ENCODE results near the gene GAL.

GAL gene

DNA sequence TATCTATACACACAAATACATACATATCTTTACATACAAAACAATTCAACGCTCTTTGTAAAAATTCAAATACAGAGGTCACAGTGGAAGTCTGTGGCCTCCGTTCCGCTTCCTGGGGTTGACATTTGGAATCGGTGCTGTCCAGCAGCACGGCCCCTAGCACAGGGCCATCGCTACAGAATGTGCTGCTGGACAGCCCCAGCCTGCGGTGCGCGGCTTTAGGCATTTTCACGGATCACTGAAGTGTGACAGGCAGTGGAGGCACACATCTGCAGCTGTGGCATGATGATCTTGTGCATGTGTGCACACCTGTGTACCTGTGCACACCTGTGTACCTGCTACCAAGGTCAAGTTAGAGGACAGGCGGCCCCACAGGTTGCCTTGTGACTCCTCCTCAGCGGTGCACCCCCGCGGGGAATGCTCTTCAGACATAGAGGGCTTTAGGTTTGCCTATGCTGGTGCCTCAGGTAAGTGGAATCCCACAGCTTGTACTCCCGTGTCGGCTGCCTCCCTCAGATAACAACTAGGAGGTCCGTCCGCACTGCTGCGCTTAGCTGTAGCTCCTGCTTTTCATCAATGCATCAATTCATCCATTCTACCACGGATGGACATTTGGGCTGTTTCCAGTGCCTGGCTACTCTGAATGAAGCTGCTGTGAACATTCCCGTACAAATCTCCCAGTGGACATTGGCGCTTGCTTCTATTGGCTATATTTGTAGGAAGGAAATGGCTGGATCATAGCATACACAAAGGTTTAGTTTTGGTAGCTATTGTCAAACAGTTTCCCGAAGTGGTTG is 29.9 kb downstream of the GAL start:
- DNase-seq, result no peak

DNA sequence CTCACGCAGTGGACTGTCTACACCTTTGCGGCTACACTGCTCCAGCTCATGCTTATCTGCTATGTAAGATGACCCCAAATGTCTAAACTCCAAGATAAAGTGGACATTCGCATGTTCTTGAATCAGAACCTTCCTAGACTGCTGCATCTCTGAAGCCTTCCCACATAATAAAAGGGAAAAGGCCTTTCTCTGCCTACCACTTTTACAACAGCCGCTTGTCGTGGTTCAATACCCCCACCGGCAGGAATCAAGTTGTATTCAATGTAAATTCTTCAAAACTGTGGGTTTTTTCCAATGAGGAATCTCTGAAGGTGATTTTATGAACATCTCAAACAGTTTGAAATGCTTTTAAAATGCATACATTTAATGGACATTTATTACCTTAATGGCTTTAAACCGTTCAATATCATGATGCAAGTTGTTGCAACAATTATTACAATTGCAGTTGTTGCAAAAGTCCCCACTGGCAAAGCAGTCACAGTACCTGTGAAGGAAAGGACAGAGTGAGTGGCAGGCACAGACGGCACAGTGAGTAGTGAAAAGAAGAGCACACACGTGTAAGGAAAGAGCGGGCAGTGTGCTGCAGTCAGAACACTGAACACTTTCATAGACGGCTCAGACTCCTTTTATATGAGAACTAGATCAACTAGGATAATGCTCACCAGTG is 31.2 kb downstream of the GAL start:
- no peak for DNase-seq

DNA sequence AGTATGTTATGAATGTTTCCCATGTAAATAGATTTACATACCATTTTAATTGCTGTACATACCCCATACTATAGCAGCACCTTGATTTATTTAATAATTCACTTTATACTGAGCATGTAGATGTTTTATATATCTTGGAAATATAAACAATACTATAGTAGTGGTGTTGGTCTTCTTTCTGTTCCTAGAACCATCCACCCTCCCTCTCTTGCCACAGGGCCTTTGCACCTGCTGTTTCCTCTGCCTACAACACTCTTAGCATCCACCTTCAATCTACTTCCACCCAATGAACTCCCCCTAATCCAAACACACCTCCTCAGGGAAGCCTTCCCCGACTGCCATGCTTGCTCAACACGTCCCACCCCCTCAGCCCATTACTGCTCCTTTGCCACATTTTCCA is 36.7 kb downstream of the GAL start:
- no peak for DNase-seq

DNA sequence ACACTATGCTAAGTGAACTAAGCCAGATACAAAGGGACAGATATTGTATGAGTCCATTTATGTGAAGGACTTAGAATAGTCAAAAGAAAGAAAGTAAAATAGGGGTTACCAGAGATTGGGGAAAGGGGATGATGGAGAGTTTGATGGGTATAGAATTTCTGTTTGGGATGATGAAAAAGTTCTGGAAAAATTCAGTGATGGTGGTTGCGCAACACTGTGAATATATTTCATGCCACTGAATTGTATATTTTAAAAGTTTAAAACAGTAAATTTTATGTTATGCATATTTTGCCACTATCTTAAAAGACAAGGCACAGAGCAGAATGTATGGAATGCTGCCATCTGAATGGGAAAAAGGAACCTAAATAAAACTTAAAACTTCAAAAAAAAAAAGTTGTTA is 37.8 kb downstream of the GAL start:
- DNase-seq, result no peak

DNA sequence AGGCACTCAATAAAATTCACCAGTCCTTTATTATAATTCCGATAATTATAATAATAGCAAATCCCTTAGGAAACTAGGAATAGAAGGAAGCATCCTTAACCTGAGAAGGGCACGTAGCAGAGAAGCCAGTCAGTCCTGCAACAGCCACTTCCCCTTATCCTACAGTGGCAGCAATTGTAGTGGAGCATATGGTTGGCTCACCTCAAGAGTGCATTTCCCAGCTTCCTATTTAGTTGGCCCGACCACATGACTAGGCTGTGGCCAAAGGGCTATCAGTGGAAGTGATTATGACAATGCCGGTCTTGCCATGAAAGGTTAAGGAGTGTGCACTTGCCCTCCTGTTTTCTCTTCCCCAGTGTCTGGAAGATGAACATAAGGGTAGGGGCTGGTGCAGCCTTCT is 39.9 kb downstream of the GAL start:
- no peak for DNase-seq

DNA sequence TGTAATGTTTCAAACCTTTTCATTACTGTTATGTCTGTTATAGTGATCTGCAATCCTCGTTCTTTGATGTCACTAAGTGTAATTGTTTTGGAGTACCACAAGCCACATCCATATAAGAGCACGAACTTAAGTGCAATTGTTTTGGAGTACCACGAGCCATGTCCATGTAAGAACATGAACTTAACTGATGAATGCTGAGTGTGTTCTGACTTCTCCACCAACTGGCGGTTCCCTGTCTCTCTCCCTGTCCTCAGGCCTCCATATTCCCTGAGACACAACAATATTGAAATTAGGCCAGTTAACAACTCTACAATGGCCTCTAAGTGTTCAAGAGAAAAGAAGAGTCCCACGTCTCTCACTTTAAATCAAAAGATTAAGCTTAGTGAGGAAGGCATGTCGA is 43.4 kb downstream of the GAL start:
- DNase-seq, result no peak

DNA sequence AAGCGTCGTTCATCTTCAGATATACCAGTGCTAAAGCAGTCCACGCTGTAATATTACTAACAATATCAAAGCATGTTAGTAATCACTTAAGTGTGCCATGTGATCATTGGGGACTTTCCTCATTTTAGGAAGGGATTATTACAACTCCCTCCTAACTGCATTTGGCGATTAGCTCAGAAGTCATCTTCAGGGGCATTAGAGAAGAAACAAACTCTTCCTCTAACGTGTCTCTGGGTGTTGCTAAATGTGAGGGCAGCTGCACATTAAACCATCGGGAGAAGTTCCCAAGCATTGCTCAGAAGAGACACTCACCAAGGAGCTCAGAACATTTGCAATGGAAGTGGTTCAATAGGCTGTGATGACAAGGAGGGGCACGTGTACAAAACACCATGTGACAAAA is 49.8 kb downstream of the GAL start:
- DNase-seq, result no peak

DNA sequence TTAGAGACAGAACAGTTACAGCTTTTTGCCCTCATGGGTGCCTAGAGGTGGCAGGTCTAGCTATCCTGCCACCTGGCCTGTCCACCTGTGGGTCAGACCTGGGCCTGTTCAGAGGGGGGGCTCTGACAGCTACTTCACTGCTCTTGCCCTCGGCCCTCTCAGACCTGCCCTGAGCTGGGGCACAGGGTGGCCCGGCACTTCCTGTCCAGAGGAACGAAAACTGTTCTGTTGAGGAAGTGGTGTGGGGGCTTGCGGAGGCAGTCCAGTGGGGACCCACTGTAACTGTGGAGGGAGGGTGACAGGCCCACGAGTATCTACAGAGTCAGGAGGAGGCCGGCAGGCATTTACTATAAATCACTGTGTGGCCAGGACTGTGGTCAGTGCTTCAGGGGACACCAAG is 50.8 kb downstream of the GAL start:
- DNase-seq, result no peak

DNA sequence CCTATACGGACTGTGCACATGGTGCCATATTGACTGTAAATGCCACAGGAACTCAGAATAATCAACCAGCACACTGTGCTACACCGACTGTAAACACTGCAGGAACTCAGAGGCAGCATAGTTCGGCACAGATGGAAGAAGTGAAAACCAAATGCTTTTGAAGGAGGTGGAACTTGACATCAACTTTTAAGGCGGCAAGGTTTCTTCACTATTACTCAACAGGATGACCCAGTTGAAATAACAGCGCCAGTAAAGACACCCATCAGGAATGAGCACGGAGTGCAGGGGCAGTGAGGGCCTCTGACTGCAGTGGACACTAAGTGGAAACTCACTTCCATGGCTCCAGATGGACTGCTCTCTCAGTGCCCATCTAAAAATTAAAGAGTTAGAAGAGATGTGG is 51.3 kb downstream of the GAL start:
- DNase-seq, result no peak

Data from activated T-cell treated with anti-CD3 and anti-CD28 coated beads for 4 hours (primary cell).